NCI-H748 (cell line): ENCODE data around the gene EXOC4.

Source experiments
- DNase-seq: peaks from one replicate; lab custom pipeline; 2025; ENCODE audit not compliant: unreplicated experiment; lab: John Stamatoyannopoulos, UW

The EXOC4 gene

GRCh38 chr7:133693281-133693680 lies 440.4 kb downstream of the EXOC4 start:
- DNase-seq = no peak

- peak; percentile 33 for DNase-seq
Measured at GRCh38 chr7:133696056-133696455, 443.2 kb downstream of the EXOC4 start.

GRCh38 chr7:133697585-133697984 lies 444.7 kb downstream of the EXOC4 start:
- no peak for DNase-seq

GRCh38 chr7:133698127-133698526 lies 445.2 kb downstream of the EXOC4 start:
- no peak for DNase-seq

GRCh38 chr7:133699386-133699785 lies 446.5 kb downstream of the EXOC4 start:
- no peak for DNase-seq

- DNase-seq = no peak
Measured at GRCh38 chr7:133702078-133702477, 449.2 kb downstream of the EXOC4 start.

- DNase-seq = no peak
Measured at GRCh38 chr7:133702960-133703359, 450.1 kb downstream of the EXOC4 start.

- DNase-seq = no peak
Measured at GRCh38 chr7:133703547-133703946, 450.7 kb downstream of the EXOC4 start.

GRCh38 chr7:133704453-133704852 lies 451.6 kb downstream of the EXOC4 start:
- no peak for DNase-seq

- no peak for DNase-seq
Measured at GRCh38 chr7:133705596-133705995, 452.7 kb downstream of the EXOC4 start.

GRCh38 chr7:133706016-133706415 lies 453.1 kb downstream of the EXOC4 start:
- DNase-seq = no peak

- no peak for DNase-seq
Measured at GRCh38 chr7:133709036-133709880, 456.4 kb downstream of the EXOC4 start.

GRCh38 chr7:133712544-133712943 lies 459.7 kb downstream of the EXOC4 start:
- DNase-seq = no peak

- no peak for DNase-seq
Measured at GRCh38 chr7:133714654-133715053, 461.8 kb downstream of the EXOC4 start.

- no peak for DNase-seq
Measured at GRCh38 chr7:133718131-133718530, 465.3 kb downstream of the EXOC4 start.

- DNase-seq = no peak
Measured at GRCh38 chr7:133723044-133723443, 470.2 kb downstream of the EXOC4 start.

GRCh38 chr7:133724148-133724547 lies 471.3 kb downstream of the EXOC4 start:
- DNase-seq = no peak

GRCh38 chr7:133724694-133725093 lies 471.8 kb downstream of the EXOC4 start:
- no peak for DNase-seq

GRCh38 chr7:133727476-133728214 lies 474.8 kb downstream of the EXOC4 start:
- DNase-seq = no peak

- no peak for DNase-seq
Measured at GRCh38 chr7:133730360-133730759, 477.5 kb downstream of the EXOC4 start.

GRCh38 chr7:133733401-133733800 lies 480.5 kb downstream of the EXOC4 start:
- no peak for DNase-seq

GRCh38 chr7:133735222-133735621 lies 482.3 kb downstream of the EXOC4 start:
- no peak for DNase-seq
